HTERT RPE-1 (cell line): Measurements from ENCODE around the gene UNG.
"Not testable (repeated sequence)": the region's sequence is repeated elsewhere in the genome, so short reads cannot be mapped to it uniquely, and the experiment has no call there.

Source experiments
- in situ Hi-C: fragments of 300-500 bp; cut with MboI; formaldehyde crosslinking; loops from 4 replicates; pipeline ENCODE4 v1.14.3; 2020; ENCODE audit warnings: low sequenced_read_pairs

The UNG gene

DNA sequence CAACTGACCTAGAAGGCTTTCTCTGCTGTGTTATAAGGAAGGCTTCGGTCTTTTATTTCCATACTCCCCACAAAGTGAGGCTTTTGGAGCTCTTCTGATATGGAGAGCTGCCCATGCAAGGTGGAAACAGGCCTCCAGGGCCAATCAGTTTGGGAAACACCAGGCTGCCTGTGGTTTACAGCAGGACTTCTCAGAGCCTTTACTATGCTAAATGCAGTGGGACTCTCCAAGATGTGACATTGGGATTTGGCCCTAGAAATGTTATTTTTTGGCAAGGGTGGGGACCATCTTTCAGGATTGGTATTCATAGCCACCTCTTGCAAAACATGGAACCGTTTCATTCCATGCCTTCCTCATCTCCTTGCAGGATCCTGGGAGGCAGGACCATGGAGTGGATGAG lies 22.7 kb downstream of the UNG start:
- in situ Hi-C loops = no loop called here

DNA sequence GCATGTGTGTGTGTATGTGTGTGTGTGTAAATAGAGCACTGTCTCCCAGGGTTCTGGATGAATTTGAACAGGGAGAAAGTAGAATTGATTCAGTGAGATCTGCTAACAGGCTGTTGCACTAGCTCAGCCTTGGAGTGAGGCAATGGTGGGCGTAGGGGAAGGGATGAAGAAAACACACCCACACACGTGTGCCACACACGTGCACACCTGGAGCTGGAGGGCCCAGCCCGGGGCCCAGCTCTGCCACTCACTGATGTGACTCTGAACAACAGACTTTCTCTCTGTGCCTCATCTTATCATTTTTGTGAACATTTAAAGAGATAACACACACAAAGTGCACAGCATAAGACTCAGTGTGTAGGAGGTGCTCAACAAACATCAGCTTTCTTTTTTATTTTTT lies 23.2 kb downstream of the UNG start:
- in situ Hi-C loops = no loop called here

DNA sequence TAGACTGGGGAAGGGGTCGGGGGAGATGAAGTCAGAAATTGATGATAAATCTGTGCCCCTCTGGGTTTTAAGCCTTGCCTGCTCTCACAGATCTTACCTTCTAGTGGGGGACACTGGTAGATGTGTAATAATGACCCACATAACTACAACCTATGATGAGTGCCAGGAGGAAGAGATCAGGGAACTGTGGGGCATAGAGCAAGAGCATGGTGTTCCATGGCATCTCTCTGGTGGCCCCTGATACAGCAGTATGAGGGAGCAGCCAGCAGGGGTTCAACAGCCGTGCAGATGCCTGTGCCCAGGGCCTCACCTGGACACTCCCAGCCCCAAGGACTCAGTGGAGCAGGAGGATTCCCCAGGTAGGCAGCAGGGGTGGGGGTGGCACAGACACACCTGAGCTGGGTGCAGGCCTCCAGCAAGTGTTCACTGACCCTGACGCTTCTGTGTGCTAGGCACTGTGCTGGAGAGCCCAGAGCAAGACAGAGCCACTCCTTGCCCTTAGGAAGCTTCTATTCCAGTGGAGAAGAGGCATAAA lies 24.0 kb downstream of the UNG start:
- in situ Hi-C loops = no loop called here

DNA sequence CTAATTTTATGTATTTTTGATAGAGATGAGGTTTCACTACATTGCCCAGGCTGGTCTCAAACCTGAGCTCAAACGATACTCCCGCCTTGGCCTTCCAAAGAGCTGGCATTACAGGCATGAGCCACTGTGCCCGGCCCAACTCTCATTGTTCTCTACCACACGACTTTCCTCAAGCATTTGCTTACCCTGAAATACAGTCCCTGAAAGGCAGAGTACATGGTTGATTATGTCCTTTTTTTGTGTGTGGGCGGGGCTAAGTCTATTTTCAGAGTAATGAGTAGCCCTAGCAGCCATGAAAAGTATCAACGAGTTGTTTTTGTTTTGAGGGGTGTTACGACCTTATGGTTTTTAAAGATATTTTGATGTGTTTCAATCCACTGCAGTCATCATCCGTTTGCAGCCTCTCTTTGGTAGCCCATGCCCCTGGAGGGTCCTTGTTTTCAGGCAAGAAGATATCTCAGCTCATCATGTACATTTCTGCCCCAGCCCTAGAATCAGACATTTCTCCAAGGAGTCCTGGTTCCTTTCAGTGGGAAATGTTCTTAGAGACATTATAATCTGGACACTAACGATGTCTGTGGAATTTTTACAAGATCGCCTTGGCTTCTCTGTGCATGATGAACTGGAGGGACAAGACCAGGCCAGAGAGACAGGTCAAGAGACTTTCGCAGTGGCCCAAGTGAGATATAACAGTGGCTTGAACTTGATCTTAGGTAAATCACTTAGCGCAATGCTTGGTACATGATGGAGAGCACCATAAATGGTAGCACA lies 27.7 kb downstream of the UNG start:
- in situ Hi-C loops = no loop called here

DNA sequence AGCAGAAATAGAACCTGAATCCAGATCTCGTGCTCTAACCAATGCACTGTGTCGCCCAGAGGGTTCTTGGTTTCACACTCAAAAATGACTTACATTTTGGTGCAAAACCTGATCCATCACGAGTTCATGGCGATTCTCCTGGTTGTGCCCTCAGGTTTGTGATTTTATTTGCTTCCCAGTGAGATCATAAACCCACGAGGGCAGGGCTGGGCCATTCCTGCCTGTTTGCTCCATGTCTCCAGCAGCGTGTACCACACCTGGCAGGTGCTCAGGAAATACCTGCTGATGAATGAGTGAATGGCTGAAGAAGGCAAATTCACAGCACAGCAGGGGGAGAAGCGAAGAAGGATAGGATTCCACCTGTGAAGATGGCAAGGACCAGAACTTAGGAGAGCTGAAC lies 28.4 kb downstream of the UNG start:
- in situ Hi-C loops = no loop called here

DNA sequence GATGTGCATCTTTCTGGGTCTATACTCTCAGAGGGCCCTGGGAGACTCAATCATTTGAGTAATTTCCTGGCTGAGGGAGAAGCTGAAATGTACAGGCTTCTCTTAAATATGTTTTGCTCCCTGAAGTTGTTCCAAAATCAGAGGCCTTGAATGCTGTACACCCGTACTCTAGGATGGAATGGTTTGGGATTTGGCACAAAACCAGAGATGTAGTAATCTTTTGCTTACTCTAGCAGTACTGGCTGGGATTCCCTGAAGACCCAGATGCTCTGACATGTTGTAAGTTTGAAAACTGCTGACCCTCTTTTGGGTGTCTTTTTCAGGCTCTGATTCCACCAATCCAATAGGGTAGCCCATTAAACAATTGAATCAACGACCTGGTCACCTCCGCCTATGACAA lies 29.4 kb downstream of the UNG start:
- in situ Hi-C loops = no loop called here

DNA sequence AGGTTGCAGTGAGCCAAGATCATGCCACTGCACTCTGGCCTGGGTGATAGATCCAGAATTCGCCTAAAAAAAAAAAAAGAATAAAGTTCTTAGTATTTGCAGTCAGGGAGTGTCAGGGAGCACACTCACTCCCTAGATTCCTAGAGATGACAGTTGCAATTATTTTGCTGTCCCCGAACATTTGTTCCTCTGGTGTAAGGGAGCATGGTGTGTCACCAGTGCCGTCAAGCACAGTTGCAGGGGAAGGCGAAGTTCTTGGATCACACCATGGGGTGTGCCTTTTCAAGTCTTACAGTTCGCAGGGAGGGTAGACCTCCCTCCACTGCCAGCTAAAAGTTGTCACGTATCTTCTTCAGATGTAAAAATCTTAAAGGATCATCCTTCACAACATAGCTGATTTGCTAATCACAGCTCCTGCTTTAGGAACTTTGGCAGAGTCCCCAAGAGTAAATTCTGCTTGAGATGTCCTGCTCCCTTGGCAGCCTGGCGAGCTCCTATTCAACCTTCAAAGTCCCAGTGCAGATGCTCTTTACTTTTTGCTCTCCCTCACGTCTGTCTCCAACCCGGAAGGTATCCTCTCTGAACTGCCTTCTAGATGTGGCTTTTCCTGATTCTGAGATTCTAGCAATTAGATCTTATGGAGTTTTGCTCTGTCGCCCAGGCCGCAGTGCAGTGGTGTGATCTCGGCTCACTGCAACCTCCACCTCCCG lies 30.3 kb downstream of the UNG start:
- in situ Hi-C loops = no loop called here

DNA sequence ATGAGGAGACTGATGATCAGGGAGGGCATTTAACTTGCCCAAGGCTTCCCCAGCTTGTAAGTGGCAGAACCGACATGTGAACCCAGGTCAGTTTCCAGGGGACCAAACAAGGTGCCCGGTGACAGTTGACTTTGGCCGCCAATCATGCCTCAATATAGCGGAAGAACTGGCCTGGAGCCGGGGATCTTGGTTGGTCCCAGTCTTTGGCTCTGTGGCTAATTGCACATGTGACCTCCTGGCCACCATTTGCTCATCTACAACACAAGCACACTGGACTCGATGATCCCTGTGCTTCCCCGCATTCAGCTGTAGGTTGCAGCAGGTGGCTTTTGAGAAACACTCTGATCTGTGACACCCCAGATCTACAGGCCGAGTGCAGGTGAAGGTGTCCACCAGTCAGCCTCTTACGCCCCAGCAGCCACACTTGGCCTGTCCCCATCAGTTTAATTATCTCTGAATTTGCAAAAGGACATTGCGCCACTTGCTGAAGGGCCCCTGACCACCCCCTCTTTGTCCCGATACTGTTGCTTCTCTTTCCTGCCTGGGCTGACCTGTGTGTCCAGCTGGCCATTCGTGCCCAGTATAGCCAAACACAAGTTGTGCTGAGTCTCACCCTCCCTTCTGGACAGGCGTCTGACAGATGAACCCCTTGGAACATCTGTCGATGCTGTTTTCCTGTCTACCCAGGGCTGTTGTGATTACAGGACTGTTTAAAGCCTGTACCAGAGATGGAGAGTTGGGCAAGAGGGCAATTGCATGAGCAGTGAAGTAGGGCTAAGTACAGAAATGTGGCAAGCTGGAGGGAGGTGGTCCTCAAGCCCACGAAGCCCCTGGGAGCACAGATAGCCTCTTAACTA lies 33.1 kb downstream of the UNG start:
- in situ Hi-C loops = no loop called here

DNA sequence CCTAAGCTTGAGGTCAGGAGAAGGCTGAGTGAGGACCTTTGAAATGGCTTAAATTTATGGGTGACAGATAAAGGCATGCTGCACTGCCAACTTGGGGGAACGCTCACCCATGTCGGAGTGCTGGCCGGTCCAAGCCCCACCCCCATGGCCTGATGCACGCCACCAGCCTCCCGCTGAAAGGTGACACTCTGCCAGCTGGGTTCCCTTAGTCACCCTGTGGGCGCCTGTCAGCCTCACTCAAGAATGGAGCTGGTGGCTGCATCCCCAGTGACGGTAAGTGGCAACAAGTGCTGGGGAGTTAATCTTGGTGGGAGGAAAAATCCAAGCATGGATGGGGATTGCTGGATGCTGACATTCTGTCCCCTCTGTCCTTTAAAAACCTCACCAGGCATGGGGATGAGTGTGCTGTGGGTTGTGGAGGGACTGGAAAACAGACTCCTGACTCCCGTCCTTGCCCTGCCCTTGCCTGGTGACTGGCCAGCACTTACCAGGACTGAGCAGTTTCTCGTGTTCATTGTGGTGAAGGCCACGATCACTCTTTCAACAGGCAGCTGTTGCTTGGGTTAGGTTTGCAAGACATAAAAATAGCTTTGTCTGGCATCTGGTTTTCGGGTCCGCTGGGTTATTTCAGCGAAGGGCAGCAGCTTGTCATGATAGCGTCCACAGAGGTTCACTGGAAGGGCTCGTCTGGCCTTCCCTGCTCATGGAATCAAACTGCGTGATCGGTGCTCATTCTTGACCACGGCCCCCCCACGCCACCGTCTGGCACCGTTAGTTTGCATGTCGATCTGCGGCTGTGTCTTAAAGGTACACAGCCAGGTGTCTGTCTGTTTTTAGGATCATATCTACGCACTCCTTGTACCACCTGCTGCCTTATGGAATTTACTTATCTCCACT lies 34.0 kb downstream of the UNG start:
- in situ Hi-C loops = no loop called here

DNA sequence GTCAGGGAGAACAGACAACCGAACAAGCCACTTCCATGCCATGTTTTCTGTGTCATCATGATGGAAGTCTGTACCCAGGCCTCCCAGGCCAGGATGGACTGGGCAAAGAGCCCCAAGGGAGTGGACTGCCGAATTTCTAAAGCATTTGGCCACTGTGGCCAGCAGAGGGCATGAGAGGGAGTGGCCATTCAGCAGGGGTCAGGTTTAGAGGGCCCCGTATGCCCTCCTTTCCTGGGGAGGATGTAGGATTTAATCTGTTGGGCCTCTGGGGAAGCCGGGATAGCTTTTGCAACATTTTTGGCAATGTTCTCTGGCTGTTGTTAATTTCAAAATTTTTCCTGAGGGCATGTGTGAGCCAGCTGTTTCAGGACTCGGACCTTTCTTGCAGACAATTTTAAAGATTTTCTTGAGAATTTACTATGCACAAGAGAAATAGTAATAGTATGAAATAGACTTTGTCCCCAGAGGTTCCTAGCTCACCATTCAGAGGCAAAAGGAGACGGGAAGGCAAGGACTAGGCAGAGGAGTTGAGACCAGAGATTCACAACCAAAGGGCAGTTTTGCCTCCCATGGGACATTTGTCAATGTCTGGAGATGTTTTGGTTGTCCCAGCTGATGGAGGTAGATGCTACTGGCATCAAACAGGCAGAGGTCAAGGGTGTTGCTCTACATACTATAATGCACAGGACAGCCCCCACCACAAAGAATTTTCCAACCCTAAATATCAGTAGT lies 37.0 kb downstream of the UNG start:
- in situ Hi-C loops = no loop called here

DNA sequence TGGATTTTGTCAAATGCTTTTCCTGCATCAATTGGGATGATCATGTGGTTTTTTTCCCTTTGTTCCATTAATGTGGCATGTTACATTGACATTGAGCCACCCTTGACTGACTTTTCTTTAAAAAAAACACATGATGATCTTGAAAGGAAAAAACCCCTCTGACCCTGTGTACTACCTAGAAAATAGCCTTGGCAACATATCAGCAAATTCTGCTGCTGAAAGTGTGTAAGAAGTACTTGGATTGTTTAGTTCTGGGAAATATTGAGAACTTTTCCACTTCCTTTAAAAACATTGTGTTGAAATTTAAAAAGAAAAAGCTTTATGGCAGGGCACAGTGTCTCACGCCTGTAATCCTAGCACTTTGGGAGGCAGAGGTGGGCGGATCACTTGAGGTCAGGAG lies 39.7 kb downstream of the UNG start:
- in situ Hi-C loops = no loop called here

DNA sequence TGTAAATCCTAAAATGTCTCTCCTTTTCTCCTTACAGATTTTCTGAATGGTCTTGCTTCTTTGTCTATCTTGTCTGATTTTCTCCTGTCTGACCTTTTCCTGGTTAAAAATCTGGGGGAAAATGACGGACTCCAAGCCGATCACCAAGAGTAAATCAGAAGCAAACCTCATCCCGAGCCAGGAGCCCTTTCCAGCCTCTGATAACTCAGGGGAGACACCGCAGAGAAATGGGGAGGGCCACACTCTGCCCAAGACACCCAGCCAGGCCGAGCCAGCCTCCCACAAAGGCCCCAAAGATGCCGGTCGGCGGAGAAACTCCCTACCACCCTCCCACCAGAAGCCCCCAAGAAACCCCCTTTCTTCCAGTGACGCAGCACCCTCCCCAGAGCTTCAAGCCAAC lies 42.0 kb downstream of the UNG start:
- in situ Hi-C loops = no loop called here

DNA sequence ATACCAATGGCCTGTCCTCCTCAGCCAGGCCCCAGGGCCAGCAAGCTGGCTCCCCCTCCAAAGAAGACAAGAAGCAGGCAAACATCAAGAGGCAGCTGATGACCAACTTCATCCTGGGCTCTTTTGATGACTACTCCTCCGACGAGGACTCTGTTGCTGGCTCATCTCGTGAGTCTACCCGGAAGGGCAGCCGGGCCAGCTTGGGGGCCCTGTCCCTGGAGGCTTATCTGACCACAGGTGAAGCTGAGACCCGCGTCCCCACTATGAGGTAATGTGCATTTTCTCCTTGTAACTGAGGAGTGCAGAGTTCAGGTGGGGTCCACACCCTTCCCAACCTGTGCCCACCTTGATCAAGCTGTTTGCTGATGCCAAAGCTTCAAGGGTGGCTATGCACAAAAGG lies 42.4 kb downstream of the UNG start:
- in situ Hi-C loops = no loop called here

DNA sequence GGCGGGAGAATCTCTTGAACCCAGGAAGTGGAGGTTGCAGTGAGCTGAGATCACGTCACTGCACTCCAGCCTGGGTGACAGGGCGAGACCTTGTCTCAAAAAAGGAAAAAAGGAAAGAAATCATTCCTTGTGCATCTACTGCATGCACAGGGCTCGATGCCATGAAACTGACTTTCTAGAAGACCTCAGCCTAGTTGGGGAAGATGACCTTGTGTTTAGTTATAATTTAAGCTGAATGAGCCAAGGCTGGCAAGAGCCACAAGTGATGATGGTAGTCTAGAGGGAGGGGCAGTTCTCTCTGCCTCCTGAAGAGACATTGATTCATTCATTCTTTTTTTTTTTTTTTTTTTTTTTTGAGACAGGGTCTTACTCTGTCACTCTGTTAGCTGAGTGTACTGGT lies 43.2 kb downstream of the UNG start:
- in situ Hi-C loops = no loop called here

DNA sequence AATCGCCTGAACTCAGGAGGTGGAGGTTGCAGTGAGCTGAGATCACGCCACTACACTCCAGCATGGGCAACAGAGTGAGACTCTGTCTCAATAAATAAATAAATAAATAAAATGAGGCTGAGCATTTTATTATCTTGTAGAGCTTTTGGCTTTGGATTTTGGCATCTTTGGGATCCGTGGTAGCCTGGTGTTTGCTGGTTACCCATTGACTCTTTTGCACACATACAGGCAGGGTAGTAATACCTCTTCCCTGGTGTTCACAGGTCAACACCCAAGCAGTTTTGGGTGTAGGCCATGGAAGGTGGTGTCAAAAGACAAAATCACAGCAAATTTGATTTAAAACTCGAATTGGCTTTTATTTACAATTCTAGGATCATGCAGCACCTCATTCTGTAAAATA lies 46.8 kb downstream of the UNG start:
- in situ Hi-C loops = no loop called here

DNA sequence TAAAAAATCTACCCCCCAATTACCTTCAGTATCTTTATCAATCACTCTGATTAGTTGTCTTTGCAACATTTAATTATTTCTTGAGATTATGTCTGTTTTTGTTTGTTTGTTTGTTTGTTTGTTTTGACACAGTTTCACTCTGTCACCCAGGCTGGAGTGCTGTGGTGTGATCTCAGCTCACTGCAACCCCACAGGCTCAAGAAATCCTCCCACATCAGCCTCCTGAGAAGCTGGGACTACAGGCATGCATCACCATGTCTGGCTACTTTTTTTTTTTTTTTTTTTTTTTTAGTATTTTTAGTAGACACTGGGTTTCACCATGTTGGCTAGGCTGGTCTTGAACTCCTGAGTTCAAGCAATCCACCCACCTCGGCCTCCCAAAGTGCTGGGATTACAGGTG lies 49.7 kb downstream of the UNG start:
- in situ Hi-C loops = not testable (repeated sequence)

DNA sequence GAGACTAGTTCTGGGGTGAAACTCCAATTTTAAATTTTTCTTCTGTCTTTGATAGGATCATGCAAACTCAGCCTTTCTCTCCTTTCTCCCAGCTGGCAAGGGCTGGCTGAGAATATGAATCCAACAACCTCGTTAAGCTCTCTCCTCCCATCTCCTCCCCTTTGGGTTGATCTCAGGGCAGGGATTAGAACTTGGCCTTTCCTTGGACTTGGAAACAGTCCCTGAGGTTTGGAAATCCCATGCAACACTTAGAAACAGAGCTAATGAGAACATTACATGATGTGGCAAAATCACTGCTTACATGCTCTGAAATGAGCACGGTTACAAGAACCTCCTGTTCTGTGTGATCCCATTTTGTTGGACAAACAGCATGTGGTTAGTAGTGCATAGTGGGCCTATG lies 50.6 kb downstream of the UNG start:
- in situ Hi-C loops = no loop called here

DNA sequence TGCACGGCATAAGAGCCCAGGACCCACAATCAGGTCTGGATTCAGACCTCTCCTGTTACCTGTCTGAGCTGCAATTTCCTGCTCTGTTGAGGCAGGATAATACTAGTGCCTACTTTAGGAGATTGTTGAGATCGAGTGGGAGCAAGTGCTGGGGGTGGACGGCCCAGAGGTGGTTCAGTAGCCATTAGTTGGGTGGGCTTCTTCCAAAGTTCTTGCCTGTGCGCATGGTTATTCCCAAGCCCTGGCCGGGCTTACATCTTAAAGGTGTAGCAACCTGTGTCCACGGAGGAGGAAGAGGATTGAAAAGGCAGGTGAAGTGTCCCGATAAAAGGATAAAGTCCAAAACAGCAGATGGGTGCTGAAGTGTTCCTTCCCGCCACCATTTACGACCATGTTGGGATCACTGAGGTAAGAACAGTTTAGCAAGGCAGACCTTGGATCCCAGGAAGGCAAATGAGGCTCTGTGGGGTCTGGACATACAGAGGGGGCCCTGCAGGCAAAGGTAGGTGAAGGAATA lies 52.8 kb downstream of the UNG start:
- in situ Hi-C loops = no loop called here

DNA sequence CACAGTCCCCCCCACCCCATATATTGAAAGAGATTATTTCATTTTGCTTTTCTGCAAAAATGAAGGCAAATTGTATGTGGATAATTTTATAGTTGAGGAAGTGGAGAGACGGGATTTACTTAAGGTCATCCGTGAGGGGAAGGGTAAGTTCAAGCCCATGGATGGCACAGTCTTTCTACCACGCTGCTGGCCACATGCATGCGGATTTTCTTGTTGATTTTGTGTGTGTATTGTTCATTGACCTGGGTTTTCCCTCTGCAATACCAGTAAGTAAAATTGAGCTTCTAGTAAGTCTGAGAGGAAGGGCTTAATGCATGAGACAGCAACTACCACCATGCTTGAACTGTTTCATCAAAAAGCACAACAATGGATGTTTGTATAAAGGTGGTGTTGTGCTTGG lies 54.1 kb downstream of the UNG start:
- in situ Hi-C loops = no loop called here
